ENCODE measurements around the gene ZNF860.

ZNF860 gene

DNA sequence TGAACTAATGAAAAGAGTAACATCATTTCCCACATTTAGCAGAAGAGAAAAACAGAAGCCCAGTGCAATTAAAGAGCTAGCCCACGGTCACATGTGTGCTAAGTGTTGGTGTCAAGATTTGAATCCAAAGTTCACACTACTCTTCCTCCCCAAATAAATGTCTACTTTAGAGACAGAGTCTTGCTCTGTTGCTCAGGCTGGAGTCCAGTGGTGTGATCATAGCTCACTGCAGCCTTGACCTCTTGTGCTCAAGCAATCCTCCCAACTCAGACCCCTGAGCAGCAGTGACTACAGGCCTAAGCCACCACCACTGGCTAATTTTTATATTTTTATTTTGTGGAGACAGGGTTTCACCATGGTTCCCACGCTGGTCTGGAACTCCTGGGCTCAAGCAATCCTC is 5.2 kb upstream of the ZNF860 start:
- H3K4me3 ChIP-seq (ENCODE audit: low read length), result no peak overlapping the region
- H3K9me3 ChIP-seq (ENCODE audit: insufficient read depth, low read length), result no peaks in the 10 kb centered on the region
- H3K27ac ChIP-seq (ENCODE audit: low read length), result no peak overlapping the region
- no peaks in the 10 kb centered on the region for H4K20me1 ChIP-seq (ENCODE audit: insufficient read depth, low read length)
- peaks cover 42% of the 10 kb centered on the region for H3K36me3 ChIP-seq (replicated peaks; ENCODE audit: low read depth, low read length)
- peaks cover 67% of the 10 kb centered on the region for H3K4me1 ChIP-seq (ENCODE audit: low read length)
- no peak overlapping the region for H3K4me2 ChIP-seq (ENCODE audit: low read length)
- TF ChIP-seq, protein P1, sequence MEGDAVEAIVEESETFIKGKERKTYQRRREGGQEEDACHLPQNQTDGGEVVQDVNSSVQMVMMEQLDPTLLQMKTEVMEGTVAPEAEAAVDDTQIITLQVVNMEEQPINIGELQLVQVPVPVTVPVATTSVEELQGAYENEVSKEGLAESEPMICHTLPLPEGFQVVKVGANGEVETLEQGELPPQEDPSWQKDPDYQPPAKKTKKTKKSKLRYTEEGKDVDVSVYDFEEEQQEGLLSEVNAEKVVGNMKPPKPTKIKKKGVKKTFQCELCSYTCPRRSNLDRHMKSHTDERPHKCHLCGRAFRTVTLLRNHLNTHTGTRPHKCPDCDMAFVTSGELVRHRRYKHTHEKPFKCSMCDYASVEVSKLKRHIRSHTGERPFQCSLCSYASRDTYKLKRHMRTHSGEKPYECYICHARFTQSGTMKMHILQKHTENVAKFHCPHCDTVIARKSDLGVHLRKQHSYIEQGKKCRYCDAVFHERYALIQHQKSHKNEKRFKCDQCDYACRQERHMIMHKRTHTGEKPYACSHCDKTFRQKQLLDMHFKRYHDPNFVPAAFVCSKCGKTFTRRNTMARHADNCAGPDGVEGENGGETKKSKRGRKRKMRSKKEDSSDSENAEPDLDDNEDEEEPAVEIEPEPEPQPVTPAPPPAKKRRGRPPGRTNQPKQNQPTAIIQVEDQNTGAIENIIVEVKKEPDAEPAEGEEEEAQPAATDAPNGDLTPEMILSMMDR (IDR thresholded peaks at IDR 0.05; ENCODE audit: low read depth, low read length), result no peak
- no peaks in the 10 kb centered on the region for H3K27me3 ChIP-seq (ENCODE audit: low read depth, low read length)
- H3K9ac ChIP-seq (ENCODE audit: low read length), result no peak overlapping the region
- peaks cover 84% of the 10 kb centered on the region for H3K79me2 ChIP-seq (ENCODE audit: low read length)
- no peak overlapping the region for H2AFZ ChIP-seq (ENCODE audit: low read depth, low read length)

DNA sequence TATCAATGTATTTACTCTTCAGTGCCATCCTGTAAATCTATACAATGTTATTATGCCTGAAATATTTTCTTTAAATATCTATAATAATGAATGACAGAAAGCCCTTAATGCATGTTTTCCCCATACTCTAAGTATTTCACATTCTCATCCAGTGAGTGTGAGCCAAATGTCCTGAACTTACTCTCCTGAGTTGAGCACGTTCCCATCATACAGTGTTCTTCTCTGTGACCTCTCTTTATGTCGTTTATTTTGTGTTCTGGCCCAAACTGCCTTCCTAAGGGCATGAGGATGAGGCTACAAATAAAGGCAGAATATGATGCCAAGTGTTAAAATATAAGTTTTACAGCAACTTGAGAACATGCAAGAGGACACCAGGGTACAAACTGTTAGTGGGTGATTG is 3.8 kb upstream of the ZNF860 start:
- Histone ChIP-seq H3K4me2 (ENCODE audit: low read length) (peak overlapping the region; percentile 75; the same call in 1 of the 2 replicates), H3K9ac (ENCODE audit: low read length) (no peak overlapping the region), H3K4me1 (ENCODE audit: low read length) (peaks cover 63% of the 10 kb centered on the region), H3K36me3 (replicated peaks; ENCODE audit: low read depth, low read length) (peaks cover 42% of the 10 kb centered on the region), H3K4me3 (ENCODE audit: low read length) (no peak overlapping the region), H2AFZ (ENCODE audit: low read depth, low read length) (no peak overlapping the region), H4K20me1 (ENCODE audit: insufficient read depth, low read length) (no peaks in the 10 kb centered on the region), H3K79me2 (ENCODE audit: low read length) (peaks cover 70% of the 10 kb centered on the region), H3K9me3 (ENCODE audit: insufficient read depth, low read length) (no peaks in the 10 kb centered on the region), H3K27me3 (ENCODE audit: low read depth, low read length) (no peaks in the 10 kb centered on the region), H3K27ac (ENCODE audit: low read length) (0 out of 2 replicates have a peak overlapping the region, but pooled peaks have one; percentile 88)
- TF ChIP-seq, protein P1 (IDR thresholded peaks at IDR 0.05; ENCODE audit: low read depth, low read length), result no peak
- TF ChIP-seq EZH2phosphoT487 (IDR thresholded peaks at IDR 0.05; ENCODE audit: low read depth), result no peak

DNA sequence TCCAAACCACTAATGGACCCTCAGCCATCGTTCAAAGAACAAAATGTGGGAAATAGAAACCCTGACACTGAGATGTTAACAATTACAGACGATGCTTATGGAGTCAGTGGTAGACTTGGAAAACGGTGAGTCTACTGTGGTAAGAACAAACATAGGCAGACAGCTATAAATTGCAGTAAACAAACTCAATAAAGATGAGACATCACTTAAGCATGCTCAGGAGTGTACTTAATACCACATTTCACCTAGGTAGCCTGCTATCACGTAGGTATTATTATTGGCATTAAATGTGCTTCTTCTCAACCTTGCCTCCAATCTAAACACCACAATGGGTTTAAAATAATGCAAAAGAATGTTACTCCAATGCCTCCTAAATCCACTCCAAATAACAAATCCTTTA is 3.0 kb upstream of the ZNF860 start:
- H3K36me3 ChIP-seq (replicated peaks; ENCODE audit: low read depth, low read length), result peaks cover 42% of the 10 kb centered on the region
- peak overlapping the region; percentile 88 for H3K27ac ChIP-seq (ENCODE audit: low read length)
- no peak overlapping the region for H2AFZ ChIP-seq (ENCODE audit: low read depth, low read length)
- peak overlapping the region; percentile 20; the same call in 1 of the 2 replicates for H3K9ac ChIP-seq (ENCODE audit: low read length)
- TF ChIP-seq, protein P1 (IDR thresholded peaks at IDR 0.05; ENCODE audit: low read depth, low read length), result no peak
- TF ChIP-seq EZH2phosphoT487 (IDR thresholded peaks at IDR 0.05; ENCODE audit: low read depth), result no peak
- no peaks in the 10 kb centered on the region for H3K9me3 ChIP-seq (ENCODE audit: insufficient read depth, low read length)
- no peaks in the 10 kb centered on the region for H4K20me1 ChIP-seq (ENCODE audit: insufficient read depth, low read length)
- H3K4me2 ChIP-seq (ENCODE audit: low read length), result peak overlapping the region; percentile 75
- H3K27me3 ChIP-seq (ENCODE audit: low read depth, low read length), result no peaks in the 10 kb centered on the region
- H3K4me3 ChIP-seq (ENCODE audit: low read length), result peak overlapping the region; percentile 31; the same call in 1 of the 2 replicates
- peaks cover 55% of the 10 kb centered on the region for H3K4me1 ChIP-seq (ENCODE audit: low read length)
- H3K79me2 ChIP-seq (ENCODE audit: low read length), result peaks cover 62% of the 10 kb centered on the region

DNA sequence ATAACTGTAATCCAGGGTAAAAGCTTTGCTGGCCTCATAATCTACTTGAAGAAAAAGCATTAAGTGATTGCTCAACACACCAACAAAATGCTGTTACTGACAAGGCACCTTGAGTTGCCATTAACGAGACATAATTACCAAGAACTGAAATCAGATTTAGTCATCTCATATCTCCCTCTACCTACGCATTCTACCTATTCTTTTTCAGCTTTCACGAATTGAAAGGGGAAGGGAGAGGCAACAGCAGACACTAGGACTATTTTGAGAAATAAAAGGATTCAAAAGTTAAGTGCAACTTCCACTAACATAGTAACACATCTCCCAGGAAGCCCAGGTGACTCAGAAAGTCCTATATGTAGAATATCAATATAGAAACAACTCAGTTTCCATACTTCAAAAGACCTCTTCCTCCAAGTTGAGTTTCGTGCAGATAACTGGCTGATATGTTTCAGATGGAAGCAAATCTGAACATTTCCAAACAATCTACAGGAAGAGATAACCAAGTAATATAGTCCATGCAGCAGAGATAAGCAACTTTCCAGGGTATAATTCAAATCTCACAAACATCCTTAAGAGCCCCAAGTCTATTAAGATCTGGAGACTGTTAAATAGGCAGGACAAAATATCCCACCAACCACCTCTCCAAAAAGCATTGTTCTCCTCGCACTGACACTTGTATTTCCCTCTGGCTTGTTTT is 2.4 kb upstream of the ZNF860 start:
- peak overlapping the region; percentile 88 for H3K27ac ChIP-seq (ENCODE audit: low read length)
- no peak overlapping the region for H2AFZ ChIP-seq (ENCODE audit: low read depth, low read length)
- peak overlapping the region; percentile 75 for H3K4me2 ChIP-seq (ENCODE audit: low read length)
- no peaks in the 10 kb centered on the region for H4K20me1 ChIP-seq (ENCODE audit: insufficient read depth, low read length)
- peaks cover 41% of the 10 kb centered on the region for H3K36me3 ChIP-seq (replicated peaks; ENCODE audit: low read depth, low read length)
- H3K4me3 ChIP-seq (ENCODE audit: low read length), result peak overlapping the region; percentile 81
- no peaks in the 10 kb centered on the region for H3K9me3 ChIP-seq (ENCODE audit: insufficient read depth, low read length)
- peaks cover 56% of the 10 kb centered on the region for H3K79me2 ChIP-seq (ENCODE audit: low read length)
- H3K4me1 ChIP-seq (ENCODE audit: low read length), result peaks cover 54% of the 10 kb centered on the region
- H3K27me3 ChIP-seq (ENCODE audit: low read depth, low read length), result no peaks in the 10 kb centered on the region
- H3K9ac ChIP-seq (ENCODE audit: low read length), result peak overlapping the region; percentile 86
- TF ChIP-seq, protein P1 (IDR thresholded peaks at IDR 0.05; ENCODE audit: low read depth, low read length), result no peak
- TF ChIP-seq EZH2phosphoT487 (IDR thresholded peaks at IDR 0.05; ENCODE audit: low read depth), result no peak

Data from OCI-LY3 (cell line).